DND-41 (cell line): ENCODE data around the gene ACBD6.

Source experiments
- ATAC-seq: fragments of 200-7000 bp; cut with Tn5 transposase; 3 replicates; pipeline ENCODE4 v1.9.1; 2021; ENCODE audit warnings: low read depth; ENCODE audit not compliant: insufficient read depth
- DNase-seq: peaks from one replicate; pipeline ENCODE4 v3.0.0-alpha.2; 2020
- H2AFZ ChIP-seq: 2 replicates; pipeline ENCODE4 v1.6.0; 2012; ENCODE audit warnings: low read depth, low read length
- H3K27ac ChIP-seq: 2 replicates; pipeline ENCODE4 v1.5.1; 2012; ENCODE audit warnings: low read length, inconsistent platforms
- H3K27me3 ChIP-seq: fragments of 200-600 bp; sonication (generic); 2 replicates; pipeline ENCODE4 v1.6.0; 2012; ENCODE audit warnings: low read length, mild to moderate bottlenecking, inconsistent platforms; ENCODE audit not compliant: insufficient read depth, poor library complexity
- H3K36me3 ChIP-seq: 2 replicates; pipeline ENCODE4 v1.5.1; 2012; ENCODE audit warnings: low read length, inconsistent platforms; ENCODE audit not compliant: insufficient read depth
- H3K4me1 ChIP-seq: 2 replicates; pipeline ENCODE4 v1.5.1; 2012; ENCODE audit warnings: mild to moderate bottlenecking, low read length; ENCODE audit not compliant: insufficient read depth
- H3K4me2 ChIP-seq: 2 replicates; pipeline ENCODE4 v1.6.0; 2012; ENCODE audit warnings: mild to moderate bottlenecking, moderate library complexity, low read length, inconsistent platforms; ENCODE audit not compliant: insufficient read depth
- H3K4me3 ChIP-seq, 2 experiments: fragments of 200-600 bp in 1 of 2; shearing (Covaris generic) in 1 of 2; 2 replicates each; pipeline ENCODE4 v1.5.1; 2012 to 2016; ENCODE audit warnings: inconsistent platforms in 2 of 2, low read length in 2 of 2, mild to moderate bottlenecking in 2 of 2, low read depth in 1 of 2, moderate library complexity in 1 of 2
- H3K79me2 ChIP-seq: 2 replicates; pipeline ENCODE4 v1.6.0; 2012; ENCODE audit warnings: low read length, inconsistent platforms; ENCODE audit not compliant: insufficient read depth
- H3K9ac ChIP-seq: 2 replicates; pipeline ENCODE4 v1.6.0; 2012; ENCODE audit warnings: low read depth, mild to moderate bottlenecking, inconsistent platforms, low read length, moderate library complexity
- H3K9me3 ChIP-seq: 2 replicates; pipeline ENCODE4 v1.5.1; 2012; ENCODE audit warnings: low read length, moderate library complexity, mild to moderate bottlenecking, inconsistent platforms; ENCODE audit not compliant: insufficient read depth, severe bottlenecking
- H4K20me1 ChIP-seq: 2 replicates; pipeline ENCODE4 v1.6.0; 2012; ENCODE audit warnings: low read length; ENCODE audit not compliant: insufficient read depth
- EZH2 ChIP-seq: IDR thresholded peaks from 3 replicates; pipeline ENCODE4 v1.6.1; 2012; ENCODE audit warnings: borderline replicate concordance, low read depth, mild to moderate bottlenecking, moderate library complexity, low read length, inconsistent platforms; ENCODE audit not compliant: severe bottlenecking
- TF ChIP-seq, protein P1 (sequence below): IDR thresholded peaks from 2 replicates; pipeline ENCODE4 v1.5.1; 2012; ENCODE audit warnings: borderline replicate concordance, low read length, moderate library complexity, mild to moderate bottlenecking; ENCODE audit not compliant: poor library complexity, severe bottlenecking; ENCODE audit errors: extremely low read depth

ACBD6 gene

DNA sequence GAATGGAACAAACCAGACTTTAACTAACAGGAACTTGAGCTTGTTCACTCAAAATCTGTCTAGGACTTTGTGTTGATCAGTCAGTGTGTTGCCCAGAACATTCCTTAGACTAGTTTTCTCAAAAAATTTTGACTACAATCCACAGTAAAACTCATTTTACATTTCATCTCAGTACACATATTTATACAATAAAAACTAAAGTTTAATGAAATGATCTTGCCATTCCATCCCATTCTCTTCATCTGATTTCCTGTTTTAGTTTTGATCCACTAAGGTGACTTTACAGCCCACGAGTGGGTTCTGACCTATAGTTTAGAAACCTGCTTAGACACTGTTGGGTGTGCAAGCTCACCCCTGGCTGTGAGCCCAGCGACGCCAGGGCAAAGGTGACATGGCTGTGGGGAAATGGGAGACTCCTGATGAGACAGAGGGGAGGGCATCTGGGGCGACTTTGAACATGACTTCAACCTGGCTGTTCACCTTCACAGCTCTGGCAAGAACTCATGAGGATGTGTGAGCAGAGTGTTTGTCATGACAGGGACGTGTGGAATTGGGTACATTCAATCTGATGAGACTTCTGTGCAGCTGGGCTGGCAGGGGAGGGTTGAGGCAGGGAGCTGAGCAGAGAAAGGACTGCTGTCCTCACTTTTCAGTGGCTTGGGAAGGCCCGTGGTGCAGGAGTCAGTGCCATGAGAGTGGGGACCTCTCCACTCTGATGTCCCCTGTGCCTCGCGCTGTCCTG lies 231.7 kb downstream of the ACBD6 start:
- Histone ChIP-seq H3K36me3 (peaks cover 21% of the 10 kb centered on the region; the same call in 1 of the 2 replicates), H3K9me3 (no peaks in the 10 kb centered on the region), H3K9ac (no peak overlapping the region), H3K4me2 (no peak overlapping the region), H3K27me3 (no peaks in the 10 kb centered on the region), H3K79me2 (no peaks in the 10 kb centered on the region), H3K27ac (no peak overlapping the region), H2AFZ (no peak overlapping the region), H3K4me3 (no peak overlapping the region), H3K4me1 (no peaks in the 10 kb centered on the region), H4K20me1 (no peaks in the 10 kb centered on the region)
- ATAC-seq (no peak), DNase-seq (no peak)
- TF ChIP-seq EZH2, result no peak

- H3K4me3 ChIP-seq, result no peak overlapping the region
- ATAC-seq (no peak), DNase-seq (no peak)
- H3K27ac ChIP-seq, result no peak overlapping the region
- no peaks in the 10 kb centered on the region for H4K20me1 ChIP-seq
- no peaks in the 10 kb centered on the region for H3K4me1 ChIP-seq
- peaks cover 14% of the 10 kb centered on the region; the same call in 1 of the 2 replicates for H3K36me3 ChIP-seq
- no peak overlapping the region for H3K9ac ChIP-seq
- H3K27me3 ChIP-seq, result no peaks in the 10 kb centered on the region
- no peak overlapping the region for H2AFZ ChIP-seq
- no peak overlapping the region for H3K4me2 ChIP-seq
- H3K9me3 ChIP-seq, result no peaks in the 10 kb centered on the region
- H3K79me2 ChIP-seq, result no peaks in the 10 kb centered on the region
- TF ChIP-seq, protein P1, sequence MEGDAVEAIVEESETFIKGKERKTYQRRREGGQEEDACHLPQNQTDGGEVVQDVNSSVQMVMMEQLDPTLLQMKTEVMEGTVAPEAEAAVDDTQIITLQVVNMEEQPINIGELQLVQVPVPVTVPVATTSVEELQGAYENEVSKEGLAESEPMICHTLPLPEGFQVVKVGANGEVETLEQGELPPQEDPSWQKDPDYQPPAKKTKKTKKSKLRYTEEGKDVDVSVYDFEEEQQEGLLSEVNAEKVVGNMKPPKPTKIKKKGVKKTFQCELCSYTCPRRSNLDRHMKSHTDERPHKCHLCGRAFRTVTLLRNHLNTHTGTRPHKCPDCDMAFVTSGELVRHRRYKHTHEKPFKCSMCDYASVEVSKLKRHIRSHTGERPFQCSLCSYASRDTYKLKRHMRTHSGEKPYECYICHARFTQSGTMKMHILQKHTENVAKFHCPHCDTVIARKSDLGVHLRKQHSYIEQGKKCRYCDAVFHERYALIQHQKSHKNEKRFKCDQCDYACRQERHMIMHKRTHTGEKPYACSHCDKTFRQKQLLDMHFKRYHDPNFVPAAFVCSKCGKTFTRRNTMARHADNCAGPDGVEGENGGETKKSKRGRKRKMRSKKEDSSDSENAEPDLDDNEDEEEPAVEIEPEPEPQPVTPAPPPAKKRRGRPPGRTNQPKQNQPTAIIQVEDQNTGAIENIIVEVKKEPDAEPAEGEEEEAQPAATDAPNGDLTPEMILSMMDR, result peak; percentile 40
- TF ChIP-seq EZH2, result no peak
Observed at GRCh38 chr1:180269645-180270529, 232.5 kb downstream of the ACBD6 start.

- peaks cover 2% of the 10 kb centered on the region; the same call in 1 of the 2 replicates for H3K36me3 ChIP-seq
- H3K27me3 ChIP-seq, result no peaks in the 10 kb centered on the region
- no peak for ATAC-seq
- H3K4me3 ChIP-seq, result no peak overlapping the region
- no peak overlapping the region for H3K4me2 ChIP-seq
- TF ChIP-seq, protein P1, result no peak
- TF ChIP-seq EZH2, result no peak
- no peaks in the 10 kb centered on the region for H3K4me1 ChIP-seq
- H2AFZ ChIP-seq, result no peak overlapping the region
- no peaks in the 10 kb centered on the region for H4K20me1 ChIP-seq
- no peaks in the 10 kb centered on the region for H3K79me2 ChIP-seq
- no peak overlapping the region for H3K27ac ChIP-seq
- H3K9ac ChIP-seq, result no peak overlapping the region
- no peaks in the 10 kb centered on the region for H3K9me3 ChIP-seq
- DNase-seq, result no peak
Observed at GRCh38 chr1:180268556-180269075, 233.8 kb downstream of the ACBD6 start.
